HG03571 (cell line): ENCODE measurements around the gene SFT2D2.

Experiments
- ATAC-seq: cut with Tn5 transposase; IDR thresholded peaks from one replicate; pipeline ENCODE4 v1.9.1; 2021; ENCODE audit not compliant: unreplicated experiment

SFT2D2 gene

GRCh38 chr1:168221275-168221674 is 4.5 kb upstream of the SFT2D2 start:
- ATAC-seq: no peak

- ATAC-seq: no peak
Measured at GRCh38 chr1:168223261-168223660, 2.5 kb upstream of the SFT2D2 start.

- ATAC-seq: no peak
Measured at GRCh38 chr1:168223681-168224540, 1.9 kb upstream of the SFT2D2 start.

GRCh38 chr1:168224991-168225390 is 813 bp upstream of the SFT2D2 start:
- ATAC-seq: no peak

- ATAC-seq: no peak
Measured at GRCh38 chr1:168227620-168228019, 1.8 kb downstream of the SFT2D2 start.

GRCh38 chr1:168229893-168230292 is 4.1 kb downstream of the SFT2D2 start:
- no peak for ATAC-seq

- no peak for ATAC-seq
Measured at GRCh38 chr1:168230709-168231108, 4.9 kb downstream of the SFT2D2 start.

- ATAC-seq: peak; percentile 72
Measured at GRCh38 chr1:168234846-168235547, 9.2 kb downstream of the SFT2D2 start.

- no peak for ATAC-seq
Measured at GRCh38 chr1:168235548-168235885, 9.7 kb downstream of the SFT2D2 start.

- ATAC-seq: no peak
Measured at GRCh38 chr1:168235937-168236336, 10.1 kb downstream of the SFT2D2 start.

- no peak for ATAC-seq
Measured at GRCh38 chr1:168236836-168237611, 11.2 kb downstream of the SFT2D2 start.

GRCh38 chr1:168243198-168243597 is 17.4 kb downstream of the SFT2D2 start:
- ATAC-seq: no peak

- ATAC-seq: no peak
Measured at GRCh38 chr1:168243636-168244212, 17.9 kb downstream of the SFT2D2 start.

GRCh38 chr1:168245042-168245441 is 19.2 kb downstream of the SFT2D2 start:
- no peak for ATAC-seq

GRCh38 chr1:168246506-168246905 is 20.7 kb downstream of the SFT2D2 start:
- no peak for ATAC-seq

GRCh38 chr1:168252204-168252733 is 26.5 kb downstream of the SFT2D2 start:
- ATAC-seq: no peak

- ATAC-seq: no peak
Measured at GRCh38 chr1:168256164-168256563, 30.4 kb downstream of the SFT2D2 start.

GRCh38 chr1:168257397-168257796 is 31.6 kb downstream of the SFT2D2 start:
- no peak for ATAC-seq

GRCh38 chr1:168259567-168259966 is 33.8 kb downstream of the SFT2D2 start:
- no peak for ATAC-seq

- ATAC-seq: no peak
Measured at GRCh38 chr1:168260393-168260792, 34.6 kb downstream of the SFT2D2 start.

GRCh38 chr1:168261390-168261789 is 35.6 kb downstream of the SFT2D2 start:
- no peak for ATAC-seq
